Adrenal gland (tissue), 12 donors: Measurements from ENCODE around the gene SPG7. TPM values are rescaled to one million over a fixed set of nuclear protein-coding genes. Genes with fewer than 3 reads are reported as not detected.
A peak's percentile ranks its signal among the peaks of the same experiment; 100 is the strongest.

Experiments
- DNase-seq, 7 donors: peaks; one replicate each; pipeline ENCODE4 v3.0.0-alpha.2; 2019 to 2020
- H3K27ac ChIP-seq, 5 donors: fragments of 200-600 bp; sonication (generic) in 4 of 5; 1 replicate in 3 of 5; 2 replicates in 2 of 5; pipeline versions ENCODE4 v1.5.1 to v1.8.0; 2016 to 2020; ENCODE audit warnings: mild to moderate bottlenecking in 1 of 5
- H3K27me3 ChIP-seq: fragments of 200-600 bp; 2 replicates; pipeline ENCODE4 v1.8.0; 2021
- H3K36me3 ChIP-seq, 2 donors: fragments of 200-600 bp; replicated peaks in 1 of 2; 1 replicate in 1 of 2; 2 replicates in 1 of 2; pipeline versions ENCODE4 v1.5.1 to v1.8.0; 2018 to 2022
- H3K4me1 ChIP-seq, 2 donors: fragments of 200-600 bp; replicated peaks in 1 of 2; 1 replicate in 1 of 2; 2 replicates in 1 of 2; pipeline versions ENCODE4 v1.5.1 to v1.8.0; 2018 to 2021
- H3K4me3 ChIP-seq, 4 donors: fragments of 200-600 bp; sonication (generic) in 3 of 4; one replicate each; pipeline ENCODE4 v1.5.1; 2016 to 2018
- H3K9me3 ChIP-seq, 3 donors: fragments of 200-600 bp; sonication (generic) in 1 of 3; replicated peaks in 1 of 3; 1 replicate in 2 of 3; 2 replicates in 1 of 3; pipeline versions ENCODE4 v1.5.1 to v1.8.0; 2016 to 2021
- POLR2A ChIP-seq, 2 donors: fragments of 450-650 bp; IDR thresholded peaks; one replicate each; pipeline ENCODE4 v1.6.1; 2017; ENCODE audit warnings: antibody characterized with exemption in 2 of 2, mild to moderate bottlenecking in 2 of 2, moderate library complexity in 1 of 2
- WGBS, 4 donors: extraction: QIAGEN DNeasy Blood & Tissue Kit in 2 of 4; methylation state at CpG; one replicate each; pipeline versions ENCODE4 v1.1.5 to v1.1.7; 2013 to 2017; 5-methylcytosine and 5-hydroxymethylcytosine counted together
- intact Hi-C, 2 donors: fragments of 100-400 bp; cut with DNase I; formaldehyde crosslinking; loops; one replicate each; pipeline versions ENCODE4 v1.14.1 to v1.15.0; 2022 to 2023
- polyA plus RNA-seq, 3 donors: library from polyadenylated mRNA; stranded (reverse); fragments of 200-250 nt in 2 of 3; fragments of 350-450 nt in 1 of 3; fragmentation: Illumina TruSeq in 1 of 3; extraction: RNeasy Lipid Tissue Mini Kit (QIAGEN cat#74804) in 1 of 3; gene quantifications; one replicate each; pipeline ENCODE4 v1.2.3, GENCODE V29; 2013 to 2014
- total RNA-seq, 9 donors: library from RNA; depleted of rRNA in 4 of 9; stranded (reverse); fragments of >200 nt in 4 of 9; fragments of 120-200 nt in 1 of 9; fragmentation: NEBNext Ultra II Directional in 1 of 9; extraction: Animal tissue kit (Norgen Biotek cat#: 25700) in 1 of 9; gene quantifications; one replicate each; pipeline versions ENCODE4 v1.1.0 to v1.2.4, GENCODE V29; 2013 to 2023
- TF ChIP-seq, protein P1 (sequence below), 6 experiments: fragments of 450-650 bp in 4 of 6; fragments of 200-600 bp in 2 of 6; sonication (generic) in 1 of 6; IDR thresholded peaks; 1 replicate in 5 of 6; 2 replicates in 1 of 6; pipeline versions ENCODE4 v1.5.1 to v1.8.0; 2016 to 2021; ENCODE audit warnings: antibody characterized with exemption in 6 of 6, mild to moderate bottlenecking in 2 of 6, moderate library complexity in 1 of 6
- donor health status: healthy with polysubstance abuse.
- donor health status: Bipolar disorder and iron deficiency.
- donor health status: DM: yes; HTN: yes; CAD: no.
- donor health status: DM: no; HTN: no; CAD: no.
- donor health status: DM: no; HTN: no; CAD: no.
- donor health status: DM: yes; HTN: yes; CAD: no.

The SPG7 gene
- total and polyA plus RNA-seq, 12 donors, result 57.1 to 250 (median 142) TPM

DNA sequence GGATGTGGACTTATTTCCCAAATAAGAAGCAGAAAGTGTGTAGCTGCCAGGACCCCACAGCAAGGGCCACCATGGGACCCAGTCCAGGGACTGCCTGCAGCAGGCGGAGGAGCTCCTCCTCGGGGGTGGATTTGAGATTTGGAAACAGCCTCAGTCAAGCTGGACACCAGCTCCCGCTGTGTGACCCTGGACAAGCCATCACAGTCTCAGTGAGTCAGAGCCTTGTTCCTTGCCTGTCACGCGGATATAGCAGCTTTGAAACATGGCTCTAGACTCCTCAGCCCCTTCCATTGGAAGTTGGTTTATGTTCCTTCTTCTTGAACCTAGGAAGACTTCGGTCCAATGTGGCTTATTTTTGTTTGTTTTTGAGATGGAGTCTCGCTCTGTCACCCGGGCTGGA is 92.8 kb downstream of the SPG7 start:
- Histone ChIP-seq H3K27ac (no peak overlapping the region), H3K27me3 (no peaks in the 10 kb centered on the region), H3K36me3 (no peaks in the 10 kb centered on the region), H3K9me3 (no peaks in the 10 kb centered on the region), H3K4me3 (no peak overlapping the region), H3K4me1 (no peaks in the 10 kb centered on the region)
- no peak for TF ChIP-seq POLR2A (IDR thresholded peaks at IDR 0.05)
- TF ChIP-seq, protein P1, sequence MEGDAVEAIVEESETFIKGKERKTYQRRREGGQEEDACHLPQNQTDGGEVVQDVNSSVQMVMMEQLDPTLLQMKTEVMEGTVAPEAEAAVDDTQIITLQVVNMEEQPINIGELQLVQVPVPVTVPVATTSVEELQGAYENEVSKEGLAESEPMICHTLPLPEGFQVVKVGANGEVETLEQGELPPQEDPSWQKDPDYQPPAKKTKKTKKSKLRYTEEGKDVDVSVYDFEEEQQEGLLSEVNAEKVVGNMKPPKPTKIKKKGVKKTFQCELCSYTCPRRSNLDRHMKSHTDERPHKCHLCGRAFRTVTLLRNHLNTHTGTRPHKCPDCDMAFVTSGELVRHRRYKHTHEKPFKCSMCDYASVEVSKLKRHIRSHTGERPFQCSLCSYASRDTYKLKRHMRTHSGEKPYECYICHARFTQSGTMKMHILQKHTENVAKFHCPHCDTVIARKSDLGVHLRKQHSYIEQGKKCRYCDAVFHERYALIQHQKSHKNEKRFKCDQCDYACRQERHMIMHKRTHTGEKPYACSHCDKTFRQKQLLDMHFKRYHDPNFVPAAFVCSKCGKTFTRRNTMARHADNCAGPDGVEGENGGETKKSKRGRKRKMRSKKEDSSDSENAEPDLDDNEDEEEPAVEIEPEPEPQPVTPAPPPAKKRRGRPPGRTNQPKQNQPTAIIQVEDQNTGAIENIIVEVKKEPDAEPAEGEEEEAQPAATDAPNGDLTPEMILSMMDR (IDR thresholded peaks at IDR 0.05), result no peak
- WGBS, 4 donors, result 47 to 64% (median 60%) methylated on average over 5 to 8 of the region's 8 CpGs
- intact Hi-C loops, result no loop called here
- peak in 5 of 7 donors; percentile 43 to 68 (median 48) for DNase-seq

DNA sequence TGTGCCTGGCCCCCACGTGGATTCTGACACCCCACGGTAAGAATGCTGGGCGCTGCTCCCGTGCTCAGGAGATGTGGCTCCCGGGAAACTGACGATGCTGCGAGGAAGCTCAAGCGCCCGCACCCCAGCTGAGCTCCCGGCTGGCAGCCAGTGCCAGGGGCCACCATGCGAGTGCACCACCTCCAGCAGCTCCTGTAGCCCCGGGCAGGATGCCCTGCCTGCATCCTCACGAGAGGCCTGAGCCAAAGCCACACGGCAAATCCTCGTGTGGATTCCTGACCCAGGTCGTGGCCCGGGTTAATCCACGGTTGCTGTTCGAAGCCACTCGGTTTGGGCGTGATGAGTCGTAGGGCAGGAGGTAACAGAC is 93.7 kb downstream of the SPG7 start:
- Histone ChIP-seq H3K4me1 (no peaks in the 10 kb centered on the region), H3K9me3 (no peaks in the 10 kb centered on the region)
- intact Hi-C loops, result no loop called here

DNA sequence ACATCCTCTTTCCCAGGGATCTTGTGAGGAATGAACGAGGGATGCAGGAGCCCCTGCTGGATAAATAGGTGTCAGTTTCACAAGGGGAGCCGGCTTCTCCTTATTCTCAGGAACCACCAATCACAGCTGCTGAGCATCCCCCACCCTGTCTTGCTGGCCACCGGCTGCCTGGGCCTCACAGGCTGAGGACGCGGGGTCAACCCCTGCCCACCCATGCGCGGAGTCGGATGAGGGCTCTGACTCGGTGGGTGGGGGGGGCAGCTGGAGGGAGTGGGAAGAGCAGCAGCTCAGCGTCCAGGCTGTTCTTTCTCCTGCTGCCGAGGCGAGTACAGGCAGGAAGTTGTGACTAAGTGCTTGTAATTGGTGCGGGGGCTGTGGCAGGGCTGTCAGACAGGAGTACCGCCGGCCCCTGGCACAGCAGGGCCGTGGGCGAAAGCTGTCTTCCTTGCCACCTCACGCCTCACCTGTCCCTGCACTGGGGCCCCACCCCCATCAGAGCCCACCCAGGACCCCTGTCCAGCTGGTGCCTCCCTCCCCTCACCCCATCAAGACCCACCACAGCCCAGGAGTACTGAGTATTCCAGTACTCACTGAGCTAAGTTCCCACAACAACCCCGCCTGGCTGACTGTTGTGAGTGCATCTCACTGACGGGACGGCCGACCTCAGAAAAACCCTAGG is 94.2 kb downstream of the SPG7 start:
- intact Hi-C loops, result no loop called here
- Histone ChIP-seq H3K36me3 (no peaks in the 10 kb centered on the region), H3K4me1 (no peaks in the 10 kb centered on the region), H3K9me3 (no peaks in the 10 kb centered on the region), H3K27ac (no peak overlapping the region), H3K4me3 (no peak overlapping the region), H3K27me3 (no peaks in the 10 kb centered on the region)
- DNase-seq, result peak in 2 of 7 donors; percentile 33 to 36
- 11 to 24% (median 20%) methylated on average over 13 to 22 of the region's 22 CpGs for WGBS, 4 donors
- TF ChIP-seq, protein P1 (IDR thresholded peaks at IDR 0.05), result no peak
- no peak for TF ChIP-seq POLR2A (IDR thresholded peaks at IDR 0.05)

More for the DNA sequence above, 93.7 kb downstream of the SPG7 start:
- TF ChIP-seq POLR2A (IDR thresholded peaks at IDR 0.05), result no peak
- TF ChIP-seq, protein P1 (IDR thresholded peaks at IDR 0.05), result no peak
- no peak overlapping the region for H3K27ac ChIP-seq
- no peak for DNase-seq
- H3K36me3 ChIP-seq, result no peaks in the 10 kb centered on the region
- H3K4me3 ChIP-seq, result no peak overlapping the region
- WGBS, 4 donors, result 59 to 81% (median 65%) methylated on average over 9 to 22 of the region's 22 CpGs
- no peaks in the 10 kb centered on the region for H3K27me3 ChIP-seq

DNA sequence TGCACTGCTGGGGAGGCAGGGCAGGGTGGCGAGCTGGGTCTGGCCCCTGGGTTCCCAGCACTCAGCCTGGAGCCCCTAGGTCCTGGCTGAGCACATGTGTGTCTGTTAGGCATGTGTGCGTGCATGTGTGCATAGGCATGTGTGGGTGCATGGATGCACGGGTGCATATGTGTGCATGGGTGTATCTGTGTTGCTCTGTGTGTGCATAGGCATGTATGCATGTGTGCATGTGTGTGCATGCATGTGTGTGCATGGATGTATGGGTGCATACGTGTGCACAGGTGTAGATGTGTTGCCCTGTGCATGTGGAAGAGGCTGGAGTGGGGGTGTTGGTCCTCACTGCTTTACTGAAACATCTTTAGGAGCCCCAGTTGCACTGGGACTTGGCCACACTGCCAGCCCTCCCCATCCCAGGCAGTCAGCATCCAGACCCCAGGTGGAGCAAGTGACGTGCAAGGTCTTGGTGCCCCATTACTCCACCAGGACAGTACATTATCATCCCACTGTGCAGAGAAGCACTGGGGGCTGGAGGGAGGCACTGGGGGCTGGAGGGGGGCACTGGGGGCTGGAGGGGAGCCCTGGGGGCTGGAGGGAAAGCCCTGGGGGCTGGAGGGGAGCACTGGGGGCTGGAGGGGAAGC is 94.9 kb downstream of the SPG7 start:
- intact Hi-C loops, result no loop called here
- TF ChIP-seq, protein P1 (IDR thresholded peaks at IDR 0.05), result no peak
- no peak for TF ChIP-seq POLR2A (IDR thresholded peaks at IDR 0.05)
- no peaks in the 10 kb centered on the region for H3K4me1 ChIP-seq
- H3K27me3 ChIP-seq, result no peaks in the 10 kb centered on the region
- WGBS, 4 donors, result 40 to 67% (median 65%) methylated on average over 2 to 5 of the region's 5 CpGs
- no peak for DNase-seq
- no peaks in the 10 kb centered on the region for H3K36me3 ChIP-seq
- no peaks in the 10 kb centered on the region for H3K9me3 ChIP-seq
- H3K27ac ChIP-seq, result no peak overlapping the region
- H3K4me3 ChIP-seq, result no peak overlapping the region
